ENCODE measurements around the gene LBX1.
"Not testable (repeated sequence)": the region's sequence is repeated elsewhere in the genome, so short reads cannot be mapped to it uniquely, and the experiment has no call there.

The LBX1 gene

GRCh38 chr10:101202667-101203066, 26.6 kb downstream of the LBX1 start:
- DNase-seq (ENCODE audit: low read depth): not testable (repeated sequence)

- DNase-seq (ENCODE audit: low read depth): not testable (repeated sequence)
Measured at GRCh38 chr10:101198326-101198977, 30.8 kb downstream of the LBX1 start.

DNA sequence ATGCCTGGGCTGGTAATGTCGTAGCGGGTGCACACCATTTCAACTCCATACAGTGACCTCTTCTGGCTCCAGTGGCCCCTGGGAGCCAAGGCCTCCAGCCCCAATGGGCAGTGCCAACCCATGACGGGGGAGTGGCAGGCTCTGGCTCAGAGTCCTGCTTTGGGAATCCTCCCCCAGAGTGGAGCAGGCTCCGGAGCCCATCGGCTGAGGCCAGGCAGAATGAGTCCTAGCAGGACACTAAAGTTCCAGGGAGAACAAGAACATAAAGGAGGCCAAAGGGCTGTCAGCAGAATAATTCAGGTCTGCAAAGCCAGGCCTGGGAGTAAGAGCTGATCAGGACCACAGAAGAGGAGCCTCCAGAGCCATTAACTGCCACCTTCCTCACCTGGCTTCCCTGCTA, 33.3 kb downstream of the LBX1 start:
- DNase-seq (ENCODE audit: low read depth): no peak

DNA sequence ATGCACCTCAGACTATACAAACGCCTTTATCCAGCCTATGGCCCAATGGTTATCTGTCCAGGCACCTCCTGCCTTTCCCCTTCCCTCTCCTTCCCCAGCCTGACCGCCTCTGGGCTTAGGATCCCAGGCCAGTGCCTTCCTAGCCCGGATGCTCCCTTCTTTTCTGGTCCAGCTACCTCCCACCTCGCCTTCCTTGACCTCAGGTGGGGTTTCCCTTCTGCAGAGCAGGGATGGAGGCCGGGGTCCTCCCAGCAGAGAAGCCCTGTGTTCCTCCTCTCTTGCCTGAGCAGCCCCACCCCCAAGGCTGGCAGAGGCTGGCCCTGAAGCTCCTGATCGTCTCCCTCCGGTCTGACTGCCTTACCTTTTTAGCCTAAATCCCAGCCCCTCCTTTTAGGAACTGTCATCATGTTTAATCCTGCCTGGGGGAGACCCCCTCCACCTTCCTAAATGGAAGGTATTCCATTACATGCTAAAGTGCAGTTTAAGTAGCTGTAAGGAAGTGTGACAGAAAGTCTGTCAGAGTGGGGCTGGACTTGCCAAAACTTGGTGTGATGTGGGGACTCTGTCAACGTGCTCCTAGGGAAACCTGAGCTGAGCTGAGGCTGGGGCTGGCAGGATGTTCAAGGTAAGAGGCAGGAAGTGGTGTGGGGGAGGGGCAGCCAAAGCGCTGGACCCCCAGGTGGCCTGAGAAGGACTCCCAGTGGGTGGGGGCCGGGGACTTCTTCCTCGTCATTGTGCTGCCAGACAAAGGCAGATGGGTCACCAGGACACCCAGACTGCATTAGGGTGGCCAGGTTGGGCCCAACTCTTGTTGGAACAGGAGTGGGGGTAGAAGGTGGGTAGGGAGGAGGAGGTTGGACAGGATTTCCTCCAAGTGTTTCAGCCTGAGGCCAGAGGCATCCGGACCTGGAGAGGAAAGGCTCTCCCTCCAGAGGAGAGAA, 39.5 kb downstream of the LBX1 start:
- DNase-seq (ENCODE audit: low read depth): no peak

- DNase-seq (ENCODE audit: low read depth): no peak
Measured at GRCh38 chr10:101188942-101189341, 40.3 kb downstream of the LBX1 start.

DNA sequence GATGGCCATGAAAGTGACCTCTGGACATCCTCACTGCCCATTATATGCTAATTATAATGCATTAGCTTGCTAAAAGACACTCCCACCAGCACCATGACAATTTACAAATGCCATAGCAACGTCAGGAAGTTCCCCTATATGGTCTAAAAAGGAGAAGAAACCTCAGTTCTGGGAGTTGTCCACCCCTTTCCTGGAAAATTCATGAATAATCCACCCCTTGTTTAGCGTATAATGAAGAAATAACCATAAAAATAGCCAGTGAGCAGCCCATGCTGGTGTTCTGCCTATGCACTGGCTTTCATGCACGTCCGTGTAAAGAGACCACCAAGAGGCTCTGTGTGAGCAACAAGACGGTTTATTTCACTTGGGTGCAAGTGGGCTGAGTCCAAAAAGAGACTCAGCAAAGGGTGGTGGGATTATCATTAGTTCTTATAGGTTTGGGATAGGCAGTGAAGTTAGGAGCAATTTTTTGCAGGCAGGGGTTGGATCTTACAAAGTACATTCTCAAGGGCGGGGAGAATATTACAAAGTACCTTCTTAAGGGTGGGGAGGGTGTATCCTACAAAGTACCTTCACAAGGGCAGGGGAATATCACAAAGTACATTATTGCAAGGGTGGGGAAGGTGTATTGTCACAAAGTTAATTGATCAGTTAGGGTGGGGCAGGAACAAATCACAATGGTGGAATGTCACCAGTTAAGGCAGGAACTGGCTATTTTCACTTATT, 45.6 kb downstream of the LBX1 start:
- DNase-seq (ENCODE audit: low read depth): no peak

- DNase-seq (ENCODE audit: low read depth): no peak
Measured at GRCh38 chr10:101182936-101183335, 46.3 kb downstream of the LBX1 start.
